K562 (cell line): ENCODE measurements around the gene OTOP3. TPM values are rescaled to one million over a fixed set of nuclear protein-coding genes. Genes with fewer than 3 reads are reported as not detected.

Experiments
- ATAC-seq: fragments of 200-7000 bp; cut with Tn5 transposase; 3 replicates; pipeline ENCODE4 v1.9.1; 2020; ENCODE audit warnings: moderate library complexity
- BruUV-seq: library from RNA; stranded (reverse); fragments of 400-500 nt; replicated peaks from 2 replicates; lab custom pipeline; 2021; lab: Mats Ljungman, UMichigan
- CTCF ChIA-PET: fragments of 300-600 bp; formaldehyde crosslinking; extraction: SDS; loops from one replicate; lab custom pipeline; 2021; ENCODE audit warnings: low intra/inter-chr PET ratio; lab: Yijun Ruan, JAX
- POLR2A ChIA-PET: fragments of 300-600, 350-650 bp; sonication (Branson Sonifier 250); formaldehyde crosslinking; extraction: SDS; loops from one replicate; lab custom pipeline; 2021; ENCODE audit warnings: antibody characterized with exemption, inconsistent platforms; lab: Yijun Ruan, JAX
- DNase-seq, 4 experiments: peaks; one replicate each; pipeline versions ENCODE4 v3.0.0 to v3.0.0-alpha.2; 2011 to 2018; ENCODE audit warnings: low spot score in 3 of 4, mixed read lengths in 3 of 4; ENCODE audit errors: extremely low read depth in 1 of 4
- FAIRE-seq: peaks from 2 replicates; lab custom pipeline; 2011; peaks lifted over from hg19 to GRCh38; lab: Jason Lieb, UNC
- H2AFZ ChIP-seq: 2 replicates; pipeline ENCODE4 v1.6.0; 2011; ENCODE audit warnings: low read depth, low read length, control low read depth, inconsistent platforms
- H3K27ac ChIP-seq: fragments of 200-600 bp; 3 replicates; pipeline ENCODE4 v1.8.0; 2011; ENCODE audit warnings: low read depth, mild to moderate bottlenecking, control low read depth, inconsistent platforms, low read length, moderate library complexity, mixed read lengths; ENCODE audit errors: extremely low read depth
- H3K27me3 ChIP-seq, 2 experiments: fragments of 300-600 bp in 1 of 2; 2 replicates in 1 of 2; 3 replicates in 1 of 2; pipeline versions ENCODE4 v1.6.0 to v1.8.0; 2011; ENCODE audit warnings: inconsistent platforms in 2 of 2, low read length in 2 of 2, mild to moderate bottlenecking in 1 of 2, mixed read lengths in 1 of 2, moderate library complexity in 1 of 2; ENCODE audit not compliant: control insufficient read depth in 2 of 2, insufficient read depth in 2 of 2
- H3K36me3 ChIP-seq: fragments of 300-600 bp; 3 replicates; pipeline ENCODE4 v1.8.0; 2011; ENCODE audit warnings: mild to moderate bottlenecking, low read length, inconsistent platforms; ENCODE audit not compliant: control insufficient read depth, insufficient read depth
- H3K4me1 ChIP-seq, 2 experiments: fragments of 200-600 bp in 1 of 2; replicated peaks in 1 of 2; 2 replicates in 1 of 2; 3 replicates in 1 of 2; pipeline versions ENCODE4 v1.5.1 to v1.8.0; 2011; ENCODE audit warnings: inconsistent platforms in 2 of 2, low read length in 2 of 2, mild to moderate bottlenecking in 1 of 2, mixed read lengths in 1 of 2, moderate library complexity in 1 of 2; ENCODE audit not compliant: control insufficient read depth in 2 of 2, insufficient read depth in 2 of 2
- H3K4me2 ChIP-seq: 2 replicates; pipeline ENCODE4 v1.6.1; 2011; ENCODE audit warnings: low read length, control low read depth, inconsistent platforms, mixed read lengths; ENCODE audit not compliant: insufficient read depth
- H3K4me3 ChIP-seq: fragments of 200-600 bp; sonication (generic), shearing (Covaris generic); 2 replicates; pipeline ENCODE4 v1.5.1; 2016; ENCODE audit warnings: control low read depth, inconsistent platforms
- H3K79me2 ChIP-seq: fragments of 200-600 bp; 3 replicates; pipeline ENCODE4 v1.8.0; 2011; ENCODE audit warnings: low read length, inconsistent platforms; ENCODE audit not compliant: control insufficient read depth, insufficient read depth
- H3K9ac ChIP-seq, 2 experiments: 2 replicates each; pipeline versions ENCODE4 v1.6.0 to v1.6.1; 2011; ENCODE audit warnings: low read depth in 2 of 2, low read length in 2 of 2, control low read depth in 1 of 2, inconsistent platforms in 1 of 2, mild to moderate bottlenecking in 1 of 2, mixed read lengths in 1 of 2; ENCODE audit not compliant: insufficient read depth in 1 of 2
- H3K9me1 ChIP-seq: one replicate; pipeline ENCODE4 v1.6.0; 2011; ENCODE audit warnings: inconsistent platforms, mild to moderate bottlenecking, low read length, moderate library complexity; ENCODE audit not compliant: control insufficient read depth, insufficient read depth
- H3K9me3 ChIP-seq: replicated peaks from 2 replicates; pipeline ENCODE4 v1.5.1; 2011; ENCODE audit warnings: low read depth, low read length, inconsistent platforms; ENCODE audit not compliant: control insufficient read depth, insufficient read depth
- H4K20me1 ChIP-seq: replicated peaks from 2 replicates; pipeline ENCODE4 v1.6.1; 2011; ENCODE audit warnings: low read length, inconsistent platforms, mixed read lengths; ENCODE audit not compliant: control insufficient read depth, insufficient read depth
- EP400 ChIP-seq: fragments of 450-650 bp; IDR thresholded peaks from 2 replicates; pipeline ENCODE4 v1.6.1; 2017; ENCODE audit warnings: antibody characterized with exemption, mild to moderate bottlenecking, moderate library complexity
- FOS ChIP-seq: IDR thresholded peaks from 3 replicates; pipeline ENCODE4 v1.6.1; 2011; ENCODE audit not compliant: insufficient read length; ENCODE audit errors: extremely low read depth
- HNRNPUL1 ChIP-seq: fragments of 200-400 bp; formaldehyde crosslinking; IDR thresholded peaks from 2 replicates; pipeline ENCODE4 v1.6.1; 2017; ENCODE audit warnings: low read length
- MTF1 ChIP-seq: fragments of 250-450 bp; sonication (Bioruptor Pico); IDR thresholded peaks from 2 replicates; pipeline ENCODE4 v1.9.0; 2021; ENCODE audit warnings: moderate library complexity, mild to moderate bottlenecking, inconsistent platforms, borderline replicate concordance
- NR1H2 ChIP-seq: sonication (generic); formaldehyde crosslinking; IDR thresholded peaks from 2 replicates; pipeline ENCODE4 v1.4.0; 2020; ENCODE audit warnings: mild to moderate bottlenecking, missing genetic modification reagents
- THRAP3 ChIP-seq: fragments of 450-650 bp; IDR thresholded peaks from 2 replicates; pipeline ENCODE4 v1.6.1; 2016; ENCODE audit warnings: mild to moderate bottlenecking, inconsistent platforms, borderline replicate concordance
- WGBS: fragments of 100-300 bp; shearing (Covaris generic); methylation state at CpG from one replicate; pipeline ENCODE4 v1.1.6; 2016; ENCODE audit warnings: low coverage, mixed read lengths; ENCODE audit not compliant: insufficient coverage; ENCODE audit errors: missing lambda C conversion rate; 5-methylcytosine and 5-hydroxymethylcytosine counted together
- in situ Hi-C: fragments of 300-500 bp; cut with MboI; formaldehyde crosslinking; loops from 4 replicates; pipeline ENCODE4 v1.15.0; 2018; ENCODE audit warnings: inconsistent platforms, mixed read lengths
- intact Hi-C: fragments of 100-400 bp; cut with micrococcal nuclease; formaldehyde crosslinking; loops from 2 replicates; pipeline ENCODE4 v1.14.2; 2022
- polyA plus RNA-seq, 8 experiments: library from polyadenylated mRNA; depleted of rRNA in 4 of 8; stranded (reverse) in 5 of 8; unstranded in 3 of 8; fragments of >200 nt; fragmentation: Nextera tagmentation in 2 of 8; fragmentation: Illumina TruSeq in 1 of 8; extraction: Ambion mirVana in 2 of 8; extraction: Trizol in 1 of 8; gene quantifications; 2 replicates each; pipeline versions ENCODE4 v1.2.1 to v1.2.3, GENCODE V29; 2011 to 2014; ENCODE audit warnings: inconsistent platforms in 1 of 8, missing spikeins in 1 of 8
- total RNA-seq, 7 experiments: library from RNA; depleted of rRNA in 6 of 7; stranded (reverse); fragments of >200 nt in 6 of 7; fragmentation: Illumina TruSeq in 2 of 7; extraction: Trizol in 2 of 7; gene quantifications; 2 replicates each; pipeline versions ENCODE4 v1.2.1 to v1.2.3, GENCODE V29; 2011 to 2021; ENCODE audit warnings: low replicate concordance in 1 of 7
- TF ChIP-seq, protein P1 (sequence below): conservative IDR thresholded peaks from 2 replicates; pipeline ENCODE4 v1.6.1; 2011; ENCODE audit warnings: low read depth, mild to moderate bottlenecking, low read length; ENCODE audit not compliant: control insufficient read depth

OTOP3 gene
- total and polyA plus RNA-seq, 9 of the 15 experiments (the other 6 are each of a cell fraction or from before 2014, with no cell fraction given): not detected

DNA sequence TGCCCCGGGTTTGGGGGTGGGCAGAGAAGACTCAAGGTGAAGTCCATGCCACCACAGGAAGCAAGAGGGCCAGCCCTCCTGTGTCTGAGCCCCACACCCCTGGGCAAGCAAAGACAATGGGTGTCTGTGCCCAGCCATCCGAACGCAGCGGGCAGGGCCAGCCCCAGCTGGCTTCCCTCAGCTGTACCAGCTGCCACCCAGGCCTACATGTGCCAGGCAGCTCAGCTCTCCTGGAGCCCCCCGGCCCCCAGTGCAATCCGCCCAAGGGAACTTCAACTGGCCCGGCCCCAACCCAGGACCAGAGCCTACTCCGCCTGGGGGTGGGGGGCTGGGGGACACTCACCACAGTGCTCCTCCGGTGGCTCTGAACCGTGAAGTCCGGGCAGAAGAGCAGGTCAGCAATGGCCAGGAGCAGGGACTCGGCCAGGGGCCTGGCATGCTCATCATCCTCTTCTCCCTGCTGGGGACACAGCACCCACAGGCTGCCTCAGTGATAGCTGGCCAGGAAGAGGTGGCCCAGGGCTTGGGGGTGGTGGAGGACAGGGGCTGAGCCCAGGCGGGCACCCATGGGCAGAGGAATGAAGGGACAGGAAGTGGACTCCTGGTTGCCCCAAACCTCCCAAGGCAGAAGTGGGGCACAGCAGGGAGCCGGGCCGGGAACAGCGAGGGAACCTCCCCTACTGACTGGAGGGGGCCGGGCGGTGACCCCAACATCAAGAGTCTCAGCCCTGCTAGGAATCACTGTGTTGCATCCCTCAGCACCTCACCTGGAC lies 27.1 kb downstream of the OTOP3 start:
- no peaks in the 10 kb centered on the region for H3K36me3 ChIP-seq
- in situ Hi-C loops: loop anchor here (5.0 kb wide), 1 partner anchor 149 kb away; no protein-coding TSS in a partner anchor
- H3K9ac ChIP-seq: no peak overlapping the region
- no peak overlapping the region for H3K27ac ChIP-seq
- intact Hi-C loops: loop anchor here (5.0 kb wide), 1 partner anchor 149 kb away; no protein-coding TSS in a partner anchor
- H4K20me1 ChIP-seq: no peaks in the 10 kb centered on the region
- ATAC-seq (no peak), DNase-seq (no peak), FAIRE-seq (no peak)
- 58% methylated on average over 10 of the region's 18 CpGs for WGBS
- H3K4me3 ChIP-seq: no peak overlapping the region
- H3K9me3 ChIP-seq: no peaks in the 10 kb centered on the region
- H3K4me2 ChIP-seq: no peak overlapping the region
- ChIA-PET POLR2A (interaction anchor here (0.6 to 2.9 kb wide), 8 partner anchors 11 to 245 kb away, joined by 3 to 16 read pairs (median 5); partner anchors contain the start of gene MRPL58), CTCF (interaction anchor here (0.5 to 6.3 kb wide), 7 partner anchors 39 to 305 kb away, joined by 3 to 86 read pairs (median 10); partner anchors contain the start of genes OTOP2 and USH1G)
- H3K79me2 ChIP-seq: no peaks in the 10 kb centered on the region
- no peaks in the 10 kb centered on the region for H3K27me3 ChIP-seq
- peaks cover 10 to 49% of the 10 kb centered on the region in 2 experiments; a peak in 4 of 5 replicates for H3K4me1 ChIP-seq
- TF ChIP-seq, protein P1, sequence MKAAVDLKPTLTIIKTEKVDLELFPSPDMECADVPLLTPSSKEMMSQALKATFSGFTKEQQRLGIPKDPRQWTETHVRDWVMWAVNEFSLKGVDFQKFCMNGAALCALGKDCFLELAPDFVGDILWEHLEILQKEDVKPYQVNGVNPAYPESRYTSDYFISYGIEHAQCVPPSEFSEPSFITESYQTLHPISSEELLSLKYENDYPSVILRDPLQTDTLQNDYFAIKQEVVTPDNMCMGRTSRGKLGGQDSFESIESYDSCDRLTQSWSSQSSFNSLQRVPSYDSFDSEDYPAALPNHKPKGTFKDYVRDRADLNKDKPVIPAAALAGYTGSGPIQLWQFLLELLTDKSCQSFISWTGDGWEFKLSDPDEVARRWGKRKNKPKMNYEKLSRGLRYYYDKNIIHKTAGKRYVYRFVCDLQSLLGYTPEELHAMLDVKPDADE: no peak
- TF ChIP-seq HNRNPUL1 (no peak), FOS (no peak), THRAP3 (no peak), MTF1 (no peak), EP400 (no peak), NR1H2 (CRISPR knock-in tag) (no peak)
- no peaks in the 10 kb centered on the region for H3K9me1 ChIP-seq
- BruUV-seq: no TSS peak
- no peak overlapping the region for H2AFZ ChIP-seq
